Dendritic cell treated with granulocyte-macrophage colony-stimulating factor and Interleukin-4, amounts not matched to agents 40 ng/mL and 50 ng/mL, for 4 days (primary cell): Measurements from ENCODE around the gene GAR1.
"Not testable (repeated sequence)": the region's sequence is repeated elsewhere in the genome, so short reads cannot be mapped to it uniquely, and the experiment has no call there.

Source experiments
- H3K27ac Mint-ChIP-seq: one replicate; pipeline ENCODE4 v1.8.0; 2022; ENCODE audit warnings: mild to moderate bottlenecking, mixed read lengths
- H3K27me3 Mint-ChIP-seq: one replicate; pipeline ENCODE4 v1.8.0; 2022; ENCODE audit warnings: mild to moderate bottlenecking, mixed read lengths
- H3K36me3 Mint-ChIP-seq: one replicate; pipeline ENCODE4 v1.8.0; 2022; ENCODE audit warnings: low read depth, mixed read lengths
- H3K4me1 Mint-ChIP-seq: one replicate; pipeline ENCODE4 v1.8.0; 2022; ENCODE audit warnings: low read depth, mixed read lengths
- H3K4me3 Mint-ChIP-seq: one replicate; pipeline ENCODE4 v1.8.0; 2022; ENCODE audit warnings: mild to moderate bottlenecking, moderate library complexity, mixed read lengths
- H3K9me3 Mint-ChIP-seq: one replicate; pipeline ENCODE4 v1.8.0; 2022; ENCODE audit warnings: mixed read lengths
- intact Hi-C: fragments of 100-400 bp; cut with micrococcal nuclease; formaldehyde crosslinking; loops from one replicate; pipeline ENCODE4 v1.15.0; 2022

The GAR1 gene

GRCh38 chr4:109815151-109816081, at the start of gene GAR1:
TSS of gene GAR1 (plus strand) at chr4:109815762. CDS start at chr4:109816165, 403 bp downstream.
- intact Hi-C loops, result loop anchor here (1.0 to 10.0 kb wide), 5 partner anchors 85 to 1191 kb away; partner anchors contain the start of genes CASP6, MCUB, PLA2G12A and RPL34
- Mint-ChIP-seq H3K9me3 (no peaks in the 10 kb centered on the region), H3K4me1 (peaks cover 46% of the 10 kb centered on the region), H3K27ac (peak within 1 kb of the TSS; percentile 93), H3K36me3 (peaks cover 44% of the 10 kb centered on the region), H3K27me3 (no peaks in the 10 kb centered on the region), H3K4me3 (peak within 1 kb of the TSS; percentile 89)

- H3K27ac Mint-ChIP-seq, H3K27me3 Mint-ChIP-seq, H3K4me3 Mint-ChIP-seq, H3K4me1 Mint-ChIP-seq, intact Hi-C loops, H3K36me3 Mint-ChIP-seq, H3K9me3 Mint-ChIP-seq: not testable (repeated sequence)
Measured at GRCh38 chr4:109782092-109782491, 33.5 kb upstream of the GAR1 start.

- Mint-ChIP-seq H3K36me3 (no peaks in the 10 kb centered on the region), H3K27ac (no peak overlapping the region), H3K4me3 (no peak overlapping the region), H3K4me1 (no peaks in the 10 kb centered on the region), H3K27me3 (no peaks in the 10 kb centered on the region), H3K9me3 (no peaks in the 10 kb centered on the region)
- intact Hi-C loops, result no loop called here
Measured at GRCh38 chr4:109786846-109787245, 28.7 kb upstream of the GAR1 start.

GRCh38 chr4:109787807-109788206, 27.8 kb upstream of the GAR1 start:
- Mint-ChIP-seq H3K27me3 (no peaks in the 10 kb centered on the region), H3K9me3 (no peaks in the 10 kb centered on the region), H3K36me3 (no peaks in the 10 kb centered on the region), H3K27ac (no peak overlapping the region), H3K4me3 (no peak overlapping the region), H3K4me1 (no peaks in the 10 kb centered on the region)
- intact Hi-C loops, result no loop called here

- Mint-ChIP-seq H3K27ac (no peak overlapping the region), H3K4me1 (no peaks in the 10 kb centered on the region), H3K9me3 (peaks cover 27% of the 10 kb centered on the region), H3K36me3 (no peaks in the 10 kb centered on the region), H3K4me3 (no peak overlapping the region), H3K27me3 (no peaks in the 10 kb centered on the region)
- intact Hi-C loops, result no loop called here
Measured at GRCh38 chr4:109795059-109795458, 20.5 kb upstream of the GAR1 start.

- Mint-ChIP-seq H3K27ac (no peak overlapping the region), H3K27me3 (no peaks in the 10 kb centered on the region), H3K36me3 (no peaks in the 10 kb centered on the region), H3K4me1 (peaks cover 11% of the 10 kb centered on the region), H3K4me3 (no peak overlapping the region), H3K9me3 (peaks cover 25% of the 10 kb centered on the region)
- intact Hi-C loops, result no loop called here
Measured at GRCh38 chr4:109798866-109799265, 16.7 kb upstream of the GAR1 start.

GRCh38 chr4:109801099-109801789, 14.3 kb upstream of the GAR1 start:
- intact Hi-C loops, result loop anchor here (5.0 kb wide), 1 partner anchor 379 kb away; no protein-coding TSS in a partner anchor
- Mint-ChIP-seq H3K36me3 (no peaks in the 10 kb centered on the region), H3K4me1 (peaks cover 11% of the 10 kb centered on the region), H3K4me3 (peak overlapping the region; percentile 32), H3K27me3 (no peaks in the 10 kb centered on the region), H3K9me3 (peaks cover 5% of the 10 kb centered on the region), H3K27ac (peak overlapping the region; percentile 37)

- H3K36me3 Mint-ChIP-seq, result no peaks in the 10 kb centered on the region
- peaks cover 11% of the 10 kb centered on the region for H3K4me1 Mint-ChIP-seq
- H3K9me3 Mint-ChIP-seq, result no peaks in the 10 kb centered on the region
- peak within 1 kb of the TSS; percentile 37 for H3K27ac Mint-ChIP-seq
- intact Hi-C loops, result loop anchor here (2.0 to 5.0 kb wide), 2 partner anchors 99 to 380 kb away; partner anchors contain the start of gene CASP6
- H3K27me3 Mint-ChIP-seq, result no peaks in the 10 kb centered on the region
- H3K4me3 Mint-ChIP-seq, result peak within 1 kb of the TSS; percentile 32
Measured at GRCh38 chr4:109801895-109802319, 13.7 kb upstream of the GAR1 start, which contains the start of gene CFI. TSS of gene CFI (minus strand) at chr4:109801999. CDS start at chr4:109801971, 28 bp downstream.

GRCh38 chr4:109803924-109804571, 11.5 kb upstream of the GAR1 start:
- H3K4me1 Mint-ChIP-seq, result peaks cover 11% of the 10 kb centered on the region
- intact Hi-C loops, result loop anchor here (2.0 to 5.0 kb wide), 2 partner anchors 101 to 382 kb away; partner anchors contain the start of gene CASP6
- H3K27me3 Mint-ChIP-seq, result no peaks in the 10 kb centered on the region
- H3K4me3 Mint-ChIP-seq, result no peak overlapping the region
- H3K27ac Mint-ChIP-seq, result no peak overlapping the region
- no peaks in the 10 kb centered on the region for H3K9me3 Mint-ChIP-seq
- H3K36me3 Mint-ChIP-seq, result no peaks in the 10 kb centered on the region

- Mint-ChIP-seq H3K27ac (no peak overlapping the region), H3K9me3 (no peaks in the 10 kb centered on the region)
Measured at GRCh38 chr4:109809655-109810054, 5.9 kb upstream of the GAR1 start.

GRCh38 chr4:109810552-109811387, 4.8 kb upstream of the GAR1 start:
- intact Hi-C loops, result loop anchor here (10.0 kb wide), 1 partner anchor 1186 kb away; the partner anchor contains the start of gene RPL34

More at GRCh38 chr4:109809655-109810054, 5.9 kb upstream of the GAR1 start:
- no peaks in the 10 kb centered on the region for H3K27me3 Mint-ChIP-seq
- no peaks in the 10 kb centered on the region for H3K36me3 Mint-ChIP-seq
- intact Hi-C loops, result loop anchor here (10.0 kb wide), 1 partner anchor 1185 kb away; the partner anchor contains the start of gene RPL34
- H3K4me1 Mint-ChIP-seq, result peaks cover 12% of the 10 kb centered on the region
- H3K4me3 Mint-ChIP-seq, result no peak overlapping the region

GRCh38 chr4:109811707-109812106, 3.9 kb upstream of the GAR1 start:
- H3K36me3 Mint-ChIP-seq, result peaks cover 10% of the 10 kb centered on the region
- intact Hi-C loops, result loop anchor here (10.0 kb wide), 1 partner anchor 1187 kb away; the partner anchor contains the start of gene RPL34
- H3K9me3 Mint-ChIP-seq, result no peaks in the 10 kb centered on the region
- no peak overlapping the region for H3K27ac Mint-ChIP-seq
- no peaks in the 10 kb centered on the region for H3K27me3 Mint-ChIP-seq
- peaks cover 27% of the 10 kb centered on the region for H3K4me1 Mint-ChIP-seq
- H3K4me3 Mint-ChIP-seq, result no peak overlapping the region

More at GRCh38 chr4:109810552-109811387, 4.8 kb upstream of the GAR1 start:
- H3K27ac Mint-ChIP-seq, result no peak overlapping the region
- H3K4me1 Mint-ChIP-seq, result peaks cover 17% of the 10 kb centered on the region
- H3K36me3 Mint-ChIP-seq, result peaks cover 5% of the 10 kb centered on the region
- no peaks in the 10 kb centered on the region for H3K9me3 Mint-ChIP-seq
- no peaks in the 10 kb centered on the region for H3K27me3 Mint-ChIP-seq
- H3K4me3 Mint-ChIP-seq, result no peak overlapping the region
